ENCODE results near the gene CADM2.

GRCh38 chr3:85533586-85533985, 574.8 kb downstream of the CADM2 start:
- TF ChIP-seq CTCF (IDR thresholded peaks at IDR 0.05; ENCODE audit: low read depth, low read length, poor library complexity, severe bottlenecking) (no peak), EZH2phosphoT487 (IDR thresholded peaks at IDR 0.05; ENCODE audit: borderline replicate concordance, low read length) (no peak)

Measured in DOHH2 (cell line).